Esophagus mucosa (tissue), 1 donor: ENCODE measurements around the gene SPG7. TPM values are rescaled to one million over a fixed set of nuclear protein-coding genes. Genes with fewer than 3 reads are reported as not detected.

Experiments used
- ATAC-seq: fragments of 200-7000 bp; cut with Tn5 transposase; one replicate; pipeline ENCODE4 v1.9.1; 2020
- total RNA-seq: library from RNA; stranded (reverse); gene quantifications from one replicate; pipeline ENCODE4 v1.2.4, GENCODE V29; 2023
- donor health status: DM: yes; HTN: yes; CAD: no.

Gene SPG7
- total RNA-seq, 1 donor from 2014 or later, result 48.0 TPM

- no peak for ATAC-seq
These were observed 22.4 kb upstream of the SPG7 start for GRCh38 chr16:89485701-89486246.

GRCh38 chr16:89489040-89489897 lies 18.9 kb upstream of the SPG7 start:
- ATAC-seq, result peak; percentile 63

- ATAC-seq, result no peak
These were observed 18.2 kb upstream of the SPG7 start for GRCh38 chr16:89489898-89490438.

- peak; percentile 98 for ATAC-seq
These were observed 17.6 kb upstream of the SPG7 start, which contains the start of gene ANKRD11 for GRCh38 chr16:89490439-89491237. Gene ANKRD11 (minus strand): TSS chr16:89490561. CDS start chr16:89317019, 173,542 bp downstream.

GRCh38 chr16:89491238-89491869 lies 16.8 kb upstream of the SPG7 start:
- no peak for ATAC-seq

GRCh38 chr16:89491974-89492687 lies 16.1 kb upstream of the SPG7 start:
- no peak for ATAC-seq

- ATAC-seq, result no peak
These were observed 14.4 kb upstream of the SPG7 start for GRCh38 chr16:89493776-89494175.

- no peak for ATAC-seq
These were observed 13.1 kb upstream of the SPG7 start for GRCh38 chr16:89495121-89495520.

GRCh38 chr16:89498839-89499238 lies 9.4 kb upstream of the SPG7 start:
- no peak for ATAC-seq

- ATAC-seq, result no peak
These were observed 8.4 kb upstream of the SPG7 start for GRCh38 chr16:89499767-89500166.

GRCh38 chr16:89502081-89502843 lies 5.9 kb upstream of the SPG7 start:
- peak; percentile 57 for ATAC-seq

- ATAC-seq, result no peak
These were observed 4.1 kb upstream of the SPG7 start for GRCh38 chr16:89504091-89504490.

- peak; percentile 68 for ATAC-seq
These were observed 2.7 kb upstream of the SPG7 start for GRCh38 chr16:89505204-89506112.

GRCh38 chr16:89506113-89506504 lies 2.1 kb upstream of the SPG7 start:
- ATAC-seq, result no peak

- ATAC-seq, result no peak
These were observed 1.4 kb upstream of the SPG7 start for GRCh38 chr16:89506791-89507191.

- peak; percentile 9 for ATAC-seq
These were observed 879 bp upstream of the SPG7 start for GRCh38 chr16:89507214-89507833.

- ATAC-seq, result no peak
These were observed 2.3 kb downstream of the SPG7 start for GRCh38 chr16:89510526-89510925.

GRCh38 chr16:89511374-89511773 lies 3.2 kb downstream of the SPG7 start:
- ATAC-seq, result no peak

GRCh38 chr16:89512453-89512852 lies 4.2 kb downstream of the SPG7 start:
- ATAC-seq, result no peak
